Activated CD8-positive, alpha-beta T cell treated with anti-CD3 and anti-CD28 coated beads for 36 hours (primary cell): ENCODE results near the gene CDH23. TPM values are rescaled to one million over a fixed set of nuclear protein-coding genes. Genes with fewer than 3 reads are reported as not detected.

Experiments
- ATAC-seq: fragments of 200-7000 bp; cut with Tn5 transposase; one replicate; pipeline ENCODE4 v1.10.0; 2021; ENCODE audit warnings: mild to moderate bottlenecking, moderate library complexity
- CTCF ChIA-PET: fragments of 350-600 bp; sonication (Branson Sonifier 250); formaldehyde crosslinking; loops from one replicate; lab custom pipeline; 2021; ENCODE audit warnings: antibody characterized with exemption; lab: Charles Lee
- POLR2A ChIA-PET: fragments of 350-600 bp; sonication (Branson Sonifier 250); formaldehyde crosslinking; loops from one replicate; lab custom pipeline; 2021; ENCODE audit warnings: antibody characterized with exemption; lab: Charles Lee
- DNase-seq: peaks from one replicate; pipeline ENCODE4 v3.0.0-alpha.2; 2020
- H3K27ac Mint-ChIP-seq: one replicate; pipeline ENCODE4 v1.8.0; 2021; ENCODE audit warnings: mild to moderate bottlenecking, mixed read lengths
- H3K27me3 Mint-ChIP-seq: one replicate; pipeline ENCODE4 v1.8.0; 2021; ENCODE audit warnings: mixed read lengths
- H3K36me3 Mint-ChIP-seq: one replicate; pipeline ENCODE4 v1.8.0; 2021; ENCODE audit warnings: low read depth, mixed read lengths
- H3K4me1 Mint-ChIP-seq: one replicate; pipeline ENCODE4 v1.8.0; 2021; ENCODE audit warnings: low read depth, mixed read lengths
- H3K4me3 Mint-ChIP-seq: one replicate; pipeline ENCODE4 v1.8.0; 2021; ENCODE audit warnings: mild to moderate bottlenecking, moderate library complexity, mixed read lengths
- H3K9me3 Mint-ChIP-seq: one replicate; pipeline ENCODE4 v1.8.0; 2021; ENCODE audit warnings: mixed read lengths
- intact Hi-C: fragments of 100-400 bp; cut with micrococcal nuclease; formaldehyde crosslinking; loops from one replicate; pipeline ENCODE4 v1.10.0; 2022
- total RNA-seq, 2 experiments: library from RNA; stranded (reverse); gene quantifications; one replicate each; pipeline ENCODE4 v1.2.3, GENCODE V29; 2021
- TF ChIP-seq, protein P1 (sequence below): fragments of 200-600 bp; IDR thresholded peaks from one replicate; pipeline ENCODE4 v1.8.0; 2022; ENCODE audit warnings: antibody characterized with exemption, mild to moderate bottlenecking

The CDH23 gene
- total RNA-seq, 2 experiments from 2014 or later: 2.4 to 2.7 TPM

DNA sequence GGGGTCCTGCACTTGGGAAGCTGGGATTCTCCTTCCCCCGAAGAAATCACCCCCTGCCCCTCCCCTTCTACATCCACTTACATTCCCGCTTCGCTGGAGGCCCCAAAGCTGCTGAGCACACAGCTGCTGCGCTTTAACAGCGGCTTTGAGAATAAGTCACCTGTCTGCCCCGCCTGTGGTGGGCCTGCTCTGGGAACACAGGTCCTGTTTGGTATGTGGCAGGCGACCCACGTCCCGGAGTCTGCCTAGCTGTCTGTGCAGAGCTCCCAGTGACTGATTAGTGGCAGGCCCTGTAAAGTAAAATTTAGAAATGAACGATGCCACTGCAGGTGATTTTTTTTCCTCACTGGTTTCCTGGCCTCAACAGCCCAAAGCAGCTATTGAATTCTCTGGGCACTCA, 47.0 kb downstream of the CDH23 start:
- DNase-seq (no peak), ATAC-seq (no peak)
- Mint-ChIP-seq H3K27me3 (no peaks in the 10 kb centered on the region), H3K36me3 (no peaks in the 10 kb centered on the region), H3K27ac (no peak overlapping the region), H3K4me3 (no peak overlapping the region), H3K4me1 (no peaks in the 10 kb centered on the region), H3K9me3 (no peaks in the 10 kb centered on the region)
- intact Hi-C loops: no loop called here
- CTCF ChIA-PET: no interaction called here
- TF ChIP-seq, protein P1, sequence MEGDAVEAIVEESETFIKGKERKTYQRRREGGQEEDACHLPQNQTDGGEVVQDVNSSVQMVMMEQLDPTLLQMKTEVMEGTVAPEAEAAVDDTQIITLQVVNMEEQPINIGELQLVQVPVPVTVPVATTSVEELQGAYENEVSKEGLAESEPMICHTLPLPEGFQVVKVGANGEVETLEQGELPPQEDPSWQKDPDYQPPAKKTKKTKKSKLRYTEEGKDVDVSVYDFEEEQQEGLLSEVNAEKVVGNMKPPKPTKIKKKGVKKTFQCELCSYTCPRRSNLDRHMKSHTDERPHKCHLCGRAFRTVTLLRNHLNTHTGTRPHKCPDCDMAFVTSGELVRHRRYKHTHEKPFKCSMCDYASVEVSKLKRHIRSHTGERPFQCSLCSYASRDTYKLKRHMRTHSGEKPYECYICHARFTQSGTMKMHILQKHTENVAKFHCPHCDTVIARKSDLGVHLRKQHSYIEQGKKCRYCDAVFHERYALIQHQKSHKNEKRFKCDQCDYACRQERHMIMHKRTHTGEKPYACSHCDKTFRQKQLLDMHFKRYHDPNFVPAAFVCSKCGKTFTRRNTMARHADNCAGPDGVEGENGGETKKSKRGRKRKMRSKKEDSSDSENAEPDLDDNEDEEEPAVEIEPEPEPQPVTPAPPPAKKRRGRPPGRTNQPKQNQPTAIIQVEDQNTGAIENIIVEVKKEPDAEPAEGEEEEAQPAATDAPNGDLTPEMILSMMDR: no peak
- POLR2A ChIA-PET: no interaction called here

DNA sequence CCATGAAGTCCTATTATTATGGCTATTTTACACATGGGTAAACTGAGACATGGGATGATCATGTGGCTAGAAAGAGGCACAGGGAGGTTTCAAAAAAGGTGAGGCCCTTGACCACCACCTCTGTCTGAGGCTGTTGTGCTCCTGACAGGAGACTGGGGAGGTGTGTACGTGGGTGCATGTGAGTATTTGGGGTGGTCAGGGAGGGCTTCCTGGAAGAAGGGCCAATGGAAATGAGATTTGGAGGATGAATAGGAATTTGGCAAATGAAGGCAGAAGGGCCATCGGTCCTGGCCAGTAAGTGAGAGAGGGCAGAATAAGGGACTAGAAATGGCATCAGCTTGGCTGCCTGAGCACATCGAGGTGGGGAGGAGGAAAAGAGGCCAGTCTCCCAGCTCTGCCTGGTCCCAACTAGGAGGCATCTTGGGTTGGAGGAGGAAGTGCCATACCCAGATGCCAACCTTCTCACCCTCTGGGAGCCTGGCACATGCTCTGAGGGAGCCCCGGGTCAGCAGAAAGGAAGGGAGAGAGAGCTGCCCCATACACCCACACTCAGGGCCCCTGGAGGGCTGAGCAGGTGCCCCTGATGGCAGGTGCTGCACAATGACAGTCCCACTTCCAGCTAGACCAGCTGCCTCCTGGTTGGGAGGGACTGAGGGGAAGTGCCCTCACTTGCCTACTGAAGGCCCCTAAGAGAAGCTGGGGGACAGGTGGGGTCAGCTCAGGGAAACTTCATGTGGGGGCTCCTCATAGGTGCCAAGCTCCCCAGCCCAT, 47.7 kb downstream of the CDH23 start:
- TF ChIP-seq, protein P1: no peak
- ChIA-PET CTCF (no interaction called here), POLR2A (no interaction called here)
- DNase-seq (no peak), ATAC-seq (no peak)
- Mint-ChIP-seq H3K4me1 (no peaks in the 10 kb centered on the region), H3K27ac (no peak overlapping the region), H3K4me3 (no peak overlapping the region), H3K9me3 (no peaks in the 10 kb centered on the region), H3K27me3 (no peaks in the 10 kb centered on the region), H3K36me3 (no peaks in the 10 kb centered on the region)
- intact Hi-C loops: no loop called here

DNA sequence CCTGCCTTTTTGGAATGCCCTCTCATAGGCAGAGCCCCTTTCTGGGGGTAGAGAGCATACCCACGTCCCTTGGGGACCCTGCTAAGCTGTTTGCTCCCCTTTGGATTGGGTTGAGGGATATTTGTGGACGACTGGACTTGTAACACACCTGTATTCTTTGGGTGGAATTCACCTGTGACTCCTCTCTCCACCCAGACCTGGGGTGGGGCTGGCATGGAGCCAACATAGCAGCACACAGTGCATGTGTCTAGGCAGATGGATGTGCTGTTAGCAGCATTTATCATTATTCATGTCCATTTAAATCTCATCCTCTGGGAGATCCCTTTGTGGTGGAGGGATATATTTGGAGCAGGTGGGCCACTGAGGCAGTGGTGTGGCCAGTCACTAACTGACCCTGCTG, 51.0 kb downstream of the CDH23 start:
- ATAC-seq (no peak), DNase-seq (no peak)
- no peaks in the 10 kb centered on the region for H3K4me1 Mint-ChIP-seq
- H3K9me3 Mint-ChIP-seq: no peaks in the 10 kb centered on the region
- POLR2A ChIA-PET: no interaction called here
- intact Hi-C loops: no loop called here
- TF ChIP-seq, protein P1: no peak
- no peak overlapping the region for H3K27ac Mint-ChIP-seq
- H3K27me3 Mint-ChIP-seq: no peaks in the 10 kb centered on the region
- no peaks in the 10 kb centered on the region for H3K36me3 Mint-ChIP-seq
- H3K4me3 Mint-ChIP-seq: no peak overlapping the region
- CTCF ChIA-PET: no interaction called here

DNA sequence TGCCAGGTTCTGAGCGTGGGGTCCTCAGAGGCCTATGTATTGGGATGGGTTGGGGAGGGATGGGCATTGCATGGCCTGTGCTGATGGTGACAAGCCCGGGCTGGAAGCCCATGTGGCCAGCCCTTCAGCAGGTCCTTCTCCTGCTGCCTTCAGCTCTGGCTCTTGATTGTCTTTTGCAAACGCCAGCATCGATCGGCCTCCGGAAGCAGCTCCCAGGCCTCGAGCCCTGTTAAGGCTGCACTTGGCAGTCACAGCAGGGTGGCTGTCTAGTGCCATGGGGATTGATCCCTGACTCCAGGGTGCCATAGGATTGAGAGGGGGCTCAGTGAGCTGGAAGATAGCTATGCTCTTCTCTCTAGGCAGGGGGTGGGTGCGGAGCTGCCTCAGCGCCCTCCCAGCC, 51.4 kb downstream of the CDH23 start:
- POLR2A ChIA-PET: no interaction called here
- TF ChIP-seq, protein P1: no peak
- H3K4me1 Mint-ChIP-seq: no peaks in the 10 kb centered on the region
- CTCF ChIA-PET: interaction anchor here (1.7 kb wide), 1 partner anchor 53 kb away, joined by 5 read pairs; no protein-coding TSS in a partner anchor
- H3K9me3 Mint-ChIP-seq: no peaks in the 10 kb centered on the region
- DNase-seq: no peak
- ATAC-seq: no peak
- no peaks in the 10 kb centered on the region for H3K27me3 Mint-ChIP-seq
- no peak overlapping the region for H3K27ac Mint-ChIP-seq
- H3K4me3 Mint-ChIP-seq: no peak overlapping the region
- no peaks in the 10 kb centered on the region for H3K36me3 Mint-ChIP-seq
- intact Hi-C loops: no loop called here

DNA sequence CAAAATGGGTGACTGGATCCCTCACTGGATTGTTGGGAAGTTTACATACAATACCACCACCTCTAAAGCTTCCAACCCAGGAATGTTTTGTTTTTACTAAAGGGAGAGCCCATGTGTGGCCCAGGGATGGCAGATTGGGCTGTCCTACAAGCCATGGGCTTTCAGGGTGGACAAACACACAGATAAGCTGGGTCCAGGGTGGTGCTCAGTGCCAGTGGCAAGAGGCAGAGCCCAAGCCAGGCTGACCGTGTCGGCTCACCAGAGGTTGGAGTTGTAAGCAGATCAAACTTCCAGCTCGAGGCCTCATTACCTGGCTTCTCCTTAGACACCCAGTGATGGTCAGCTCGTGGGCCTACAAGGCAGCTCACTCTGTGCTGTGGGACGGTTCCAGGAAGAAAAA, 52.3 kb downstream of the CDH23 start:
- TF ChIP-seq, protein P1: no peak
- POLR2A ChIA-PET: no interaction called here
- no peaks in the 10 kb centered on the region for H3K9me3 Mint-ChIP-seq
- ATAC-seq: no peak
- CTCF ChIA-PET: interaction anchor here (1.7 kb wide), 1 partner anchor 54 kb away, joined by 5 read pairs; no protein-coding TSS in a partner anchor
- no peak overlapping the region for H3K4me3 Mint-ChIP-seq
- no peak overlapping the region for H3K27ac Mint-ChIP-seq
- H3K4me1 Mint-ChIP-seq: no peaks in the 10 kb centered on the region
- H3K36me3 Mint-ChIP-seq: no peaks in the 10 kb centered on the region
- no peak for DNase-seq
- H3K27me3 Mint-ChIP-seq: no peaks in the 10 kb centered on the region
- intact Hi-C loops: no loop called here
